ENCODE data around the gene FKBP4.
"Not testable (repeated sequence)": the region's sequence is repeated elsewhere in the genome, so short reads cannot be mapped to it uniquely, and the experiment has no call there.

Gene FKBP4, protein sequence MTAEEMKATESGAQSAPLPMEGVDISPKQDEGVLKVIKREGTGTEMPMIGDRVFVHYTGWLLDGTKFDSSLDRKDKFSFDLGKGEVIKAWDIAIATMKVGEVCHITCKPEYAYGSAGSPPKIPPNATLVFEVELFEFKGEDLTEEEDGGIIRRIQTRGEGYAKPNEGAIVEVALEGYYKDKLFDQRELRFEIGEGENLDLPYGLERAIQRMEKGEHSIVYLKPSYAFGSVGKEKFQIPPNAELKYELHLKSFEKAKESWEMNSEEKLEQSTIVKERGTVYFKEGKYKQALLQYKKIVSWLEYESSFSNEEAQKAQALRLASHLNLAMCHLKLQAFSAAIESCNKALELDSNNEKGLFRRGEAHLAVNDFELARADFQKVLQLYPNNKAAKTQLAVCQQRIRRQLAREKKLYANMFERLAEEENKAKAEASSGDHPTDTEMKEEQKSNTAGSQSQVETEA

GRCh38 chr12:2794736-2795289, at the start of gene FKBP4:
Gene FKBP4, plus strand, starts transcription at chr12:2794970. Its CDS starts 170 bp downstream, at chr12:2795140.
- DNase-seq: peak; percentile 66

DNA sequence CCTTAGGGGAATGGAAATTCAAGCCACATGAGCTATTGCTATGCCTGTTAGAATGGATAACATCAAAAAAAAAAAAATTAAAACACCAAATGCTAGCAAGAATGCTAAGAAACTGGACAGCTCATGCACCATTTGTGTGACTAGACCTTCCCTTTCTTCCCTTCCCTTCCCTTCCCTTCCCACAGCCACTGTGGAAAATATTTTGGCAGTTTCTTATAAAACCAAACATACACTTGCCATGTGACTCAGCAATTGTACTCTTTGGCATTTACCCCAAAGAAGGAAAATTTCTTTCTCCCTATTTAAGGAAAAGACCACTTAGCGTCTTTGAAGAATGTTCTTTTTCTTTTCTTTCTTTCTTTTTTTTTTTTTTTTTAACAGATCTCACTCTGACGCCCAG, 49.1 kb upstream of the FKBP4 start:
- DNase-seq: no peak

- DNase-seq: no peak
These were observed 45.2 kb upstream of the FKBP4 start for GRCh38 chr12:2749580-2749979.

- no peak for DNase-seq
These were observed 44.6 kb upstream of the FKBP4 start for GRCh38 chr12:2750185-2750584.

GRCh38 chr12:2751230-2751629, 43.5 kb upstream of the FKBP4 start:
- no peak for DNase-seq

GRCh38 chr12:2751686-2752085, 43.1 kb upstream of the FKBP4 start:
- no peak for DNase-seq

DNA sequence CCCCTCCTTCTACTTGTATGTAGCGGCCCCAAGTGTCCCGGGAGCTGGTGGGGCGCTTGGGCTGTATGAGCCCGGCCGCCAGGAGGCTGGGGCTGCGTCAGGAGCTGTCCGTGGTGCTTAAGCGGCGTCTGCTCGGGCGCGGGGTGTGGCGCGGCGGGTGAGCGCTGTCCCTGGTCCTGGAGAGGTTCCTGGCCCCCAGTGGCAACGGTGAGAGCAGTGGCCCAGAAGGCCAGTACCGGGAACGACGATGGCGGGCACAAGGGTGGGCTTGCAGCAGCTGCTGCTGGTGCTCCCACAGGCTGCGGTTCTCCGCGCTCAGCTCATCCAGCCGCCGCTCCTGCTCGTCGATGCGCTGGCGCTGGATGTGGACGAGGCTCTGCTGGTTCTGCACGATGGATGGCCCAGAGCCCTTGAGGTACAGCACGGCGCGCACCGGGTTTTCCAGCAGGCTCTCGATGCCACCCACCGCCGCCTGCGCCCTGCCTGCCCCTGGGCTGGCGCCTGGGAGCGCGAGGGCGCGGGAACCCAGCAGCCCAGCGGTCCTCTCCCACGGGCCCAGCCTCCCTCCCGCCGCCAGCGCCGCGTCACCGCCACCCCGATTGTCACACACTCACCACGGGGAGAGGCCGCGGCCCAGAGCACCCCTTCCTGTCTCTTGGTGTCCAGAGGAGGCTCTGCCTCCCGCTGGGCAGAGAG, 41.9 kb upstream of the FKBP4 start:
- peak; percentile 8 for DNase-seq

GRCh38 chr12:2753536-2753935, 41.2 kb upstream of the FKBP4 start:
- no peak for DNase-seq

DNA sequence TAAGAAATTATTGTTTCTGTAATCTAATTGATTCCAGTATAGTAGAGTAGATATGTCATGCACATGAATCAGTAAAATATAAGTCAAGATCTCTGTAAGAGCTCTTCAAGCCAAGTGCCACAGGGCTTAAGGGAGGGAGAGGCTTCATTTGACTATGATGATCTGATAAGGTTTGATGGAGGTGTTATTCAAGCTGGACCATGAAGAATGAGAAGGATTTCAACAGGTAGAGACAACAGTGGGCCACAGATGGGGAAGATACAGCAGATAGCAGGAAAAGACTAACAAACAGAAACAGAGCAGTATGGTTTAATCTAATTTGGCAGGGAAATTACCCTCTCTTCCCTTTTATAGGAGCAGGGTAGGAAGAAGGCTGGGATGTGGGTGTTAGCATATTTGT, 40.6 kb upstream of the FKBP4 start:
- DNase-seq: no peak

- DNase-seq: no peak
These were observed 38.0 kb upstream of the FKBP4 start for GRCh38 chr12:2756756-2757155.

GRCh38 chr12:2759733-2760132, 35.0 kb upstream of the FKBP4 start:
- no peak for DNase-seq

DNA sequence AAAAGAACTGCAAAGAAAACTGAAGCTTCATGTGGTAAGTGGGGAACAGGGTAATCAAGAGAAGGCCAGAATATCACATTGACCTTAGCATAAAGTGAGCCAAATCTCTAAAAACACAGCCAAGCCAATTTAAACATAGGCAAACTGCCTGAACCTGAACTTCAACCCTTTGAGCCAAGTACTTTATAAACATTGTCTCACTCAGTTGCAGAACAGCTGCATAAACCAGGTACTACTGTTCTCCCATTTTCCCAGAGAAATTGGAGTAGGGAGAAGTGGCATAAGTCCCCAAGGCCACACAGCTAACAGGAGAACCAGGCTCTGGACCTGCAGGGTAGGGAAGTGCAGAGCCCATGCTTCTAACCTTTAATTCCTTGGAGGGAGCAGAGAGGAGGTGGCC, 30.4 kb upstream of the FKBP4 start:
- DNase-seq: no peak

GRCh38 chr12:2765052-2765451, 29.7 kb upstream of the FKBP4 start:
- no peak for DNase-seq

- DNase-seq: no peak
These were observed 29.2 kb upstream of the FKBP4 start for GRCh38 chr12:2765608-2766007.

DNA sequence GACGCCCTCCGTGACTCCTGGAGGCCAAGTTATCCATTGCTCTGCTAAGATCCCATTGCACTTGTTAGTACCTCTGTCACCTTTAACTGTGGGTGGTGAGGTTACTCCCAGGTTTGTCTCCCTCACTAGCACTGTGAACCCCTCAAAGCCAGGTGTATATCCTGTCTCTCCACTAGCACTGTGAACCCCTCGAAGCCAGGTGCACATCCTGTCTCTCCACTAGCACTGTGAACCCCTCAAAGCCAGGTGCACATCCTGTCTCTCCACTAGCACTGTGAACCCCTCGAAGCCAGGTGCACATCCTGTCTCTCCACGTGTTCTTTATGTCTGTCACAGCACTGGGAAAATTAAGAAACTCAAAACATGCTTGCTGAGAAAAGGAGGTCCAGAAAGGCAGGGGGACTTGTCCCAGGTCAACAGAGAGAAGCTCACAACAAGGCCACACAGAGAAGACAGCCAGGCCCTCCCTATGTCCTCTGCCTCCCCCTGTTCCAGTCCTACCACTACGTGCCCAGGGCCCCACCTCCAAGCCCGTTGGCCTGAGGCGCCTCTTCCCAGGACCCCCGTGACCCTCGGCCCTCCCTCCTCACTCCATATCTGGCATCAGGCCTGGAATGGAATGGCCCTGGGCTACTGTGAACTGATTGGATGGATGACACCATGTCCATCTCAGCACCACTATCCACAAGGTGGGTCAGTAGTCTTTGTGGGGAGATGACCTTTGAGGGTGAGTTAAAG, 26.4 kb upstream of the FKBP4 start:
- no peak for DNase-seq

GRCh38 chr12:2769866-2770533, 24.8 kb upstream of the FKBP4 start:
- DNase-seq: no peak

DNA sequence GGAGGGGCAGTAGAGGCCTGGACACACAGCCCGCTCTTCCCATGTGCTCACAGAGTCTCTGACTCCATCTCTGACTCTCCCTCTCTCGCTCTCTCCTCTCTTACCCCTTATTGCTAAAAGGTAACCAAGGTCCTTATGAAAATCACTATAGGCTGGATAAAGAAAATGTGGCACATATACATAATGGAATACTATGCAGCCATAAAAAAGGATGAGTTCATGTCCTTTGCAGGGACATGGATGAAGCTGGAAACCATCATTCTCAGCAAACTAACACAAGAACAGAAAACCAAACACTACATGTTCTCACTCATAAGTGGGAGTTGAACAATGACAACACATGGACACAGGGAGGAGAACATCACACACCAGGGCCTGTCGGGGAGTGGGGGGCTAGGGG, 24.2 kb upstream of the FKBP4 start:
- not testable (repeated sequence) for DNase-seq

- no peak for DNase-seq
These were observed 22.4 kb upstream of the FKBP4 start for GRCh38 chr12:2772370-2772769.

DNA sequence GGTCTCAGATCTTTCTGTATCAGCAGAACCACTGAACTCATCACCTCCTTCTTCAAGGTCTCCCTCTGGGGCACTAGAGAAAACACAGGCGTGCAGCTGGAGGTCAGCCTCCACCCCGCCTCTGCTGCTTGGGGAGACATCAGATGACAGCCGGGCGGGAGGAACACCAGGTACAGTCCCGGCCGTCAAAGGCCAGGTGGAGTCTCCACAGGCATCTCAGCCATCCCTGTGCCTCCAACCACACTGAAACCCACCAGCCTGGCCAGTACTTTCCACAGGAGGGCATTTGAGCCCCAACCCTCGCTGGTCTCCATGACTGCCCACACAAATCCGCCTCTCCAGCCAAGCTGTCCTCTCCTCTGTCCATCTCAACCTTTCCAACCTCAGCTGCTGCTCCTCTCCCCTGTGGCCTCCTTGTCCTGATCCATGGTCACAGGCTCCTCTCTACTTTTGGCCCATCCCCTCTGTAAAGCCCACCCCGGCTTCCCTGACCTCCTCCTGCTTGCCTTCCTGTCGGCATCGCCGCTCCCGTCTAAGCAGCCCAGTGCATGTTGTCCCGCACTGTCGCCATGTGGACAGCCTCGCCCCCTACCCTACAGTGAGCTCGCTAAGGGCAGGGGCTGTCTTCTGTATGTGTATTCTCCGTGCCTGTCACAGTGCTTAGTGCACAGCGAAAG, 21.4 kb upstream of the FKBP4 start:
- DNase-seq: no peak

DNA sequence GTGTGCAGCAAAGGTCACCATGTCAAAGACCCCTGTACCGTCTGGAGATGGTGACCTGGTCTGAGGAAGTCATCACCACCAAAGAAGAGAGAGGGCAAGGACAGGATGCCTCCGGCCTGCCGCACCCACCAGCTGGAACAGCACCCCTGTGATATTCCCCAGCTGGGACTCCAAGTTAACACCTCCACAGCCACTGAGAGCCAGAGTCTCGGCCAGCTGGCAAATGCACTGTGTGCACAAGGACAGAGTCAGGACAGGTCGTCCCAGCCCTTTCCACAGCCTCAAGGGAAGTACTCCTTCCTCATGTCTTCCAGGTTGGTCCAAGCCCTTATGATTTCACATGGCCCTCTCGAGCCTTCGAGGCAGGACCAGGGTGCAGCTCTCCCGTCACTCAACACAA, 19.3 kb upstream of the FKBP4 start:
- no peak for DNase-seq

GRCh38 chr12:2776129-2776806, 18.5 kb upstream of the FKBP4 start:
- DNase-seq: no peak

- no peak for DNase-seq
These were observed 15.5 kb upstream of the FKBP4 start for GRCh38 chr12:2779281-2779680.

Measured in amniotic stem cell (primary cell).